GM18505 (cell line): ENCODE data around the gene NTMT2.
A peak's percentile ranks its signal among the peaks of the same experiment; 100 is the strongest.
"Not testable (repeated sequence)": the region's sequence is repeated elsewhere in the genome, so short reads cannot be mapped to it uniquely, and the experiment has no call there.

ENCODE experiments used
- ATAC-seq: cut with Tn5 transposase; IDR thresholded peaks from one replicate; pipeline ENCODE4 v1.9.1; 2021; ENCODE audit not compliant: unreplicated experiment
- POLR2A ChIP-seq: IDR thresholded peaks from 4 replicates; pipeline ENCODE4 v1.6.1; 2011; ENCODE audit warnings: borderline replicate concordance; ENCODE audit not compliant: insufficient read depth, insufficient read length; ENCODE audit errors: extremely low read depth

NTMT2 gene

DNA sequence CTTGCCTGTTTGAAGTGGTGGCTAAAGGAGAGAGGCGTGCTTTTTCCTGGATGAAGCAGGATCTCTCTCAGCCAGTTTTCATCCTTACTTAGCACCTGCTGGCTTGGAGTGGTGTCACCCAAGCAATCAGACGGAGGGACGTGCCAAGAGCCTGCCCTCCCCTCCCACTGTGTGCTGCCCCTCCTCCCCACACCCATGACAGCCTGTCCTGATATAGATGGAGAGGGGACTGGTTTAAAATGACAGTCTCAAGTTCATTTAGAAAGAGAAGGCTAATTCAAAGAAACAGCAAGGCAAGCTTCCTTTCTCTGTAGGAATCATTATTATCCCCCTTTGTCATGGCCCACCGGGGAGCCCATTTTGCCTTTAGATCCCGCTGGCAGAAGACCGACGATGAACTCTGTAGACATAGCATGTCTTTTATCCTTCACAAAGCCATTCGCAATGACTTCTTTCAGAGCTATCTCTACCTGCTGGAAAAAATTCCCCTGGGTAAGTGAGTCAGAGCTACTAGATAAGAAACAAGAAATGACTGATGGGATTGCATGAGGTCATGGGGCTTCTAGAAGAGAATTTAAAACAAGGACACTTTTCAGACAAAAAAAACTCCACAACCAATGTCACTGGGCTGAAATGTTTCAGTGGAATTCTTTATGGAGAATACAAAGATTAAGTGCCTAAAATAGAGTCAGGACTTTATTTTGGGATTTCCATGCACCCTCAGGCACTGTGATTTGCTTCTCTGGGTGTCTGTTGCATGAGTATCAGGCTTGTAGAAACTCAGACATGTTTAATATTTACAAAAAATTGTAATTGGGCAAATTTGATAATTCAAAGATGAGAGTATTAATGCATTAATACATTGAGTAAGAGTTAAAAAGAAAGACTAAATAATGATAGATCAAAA lies at the start of gene NTMT2:
Gene NTMT2 (plus strand): TSS at position 190 of the 907 bp plus-strand sequence. CDS start 149 bp downstream, at position 339.
- no peak for TF ChIP-seq POLR2A

GRCh38 chr1:170095976-170096748 lies 49.6 kb upstream of the NTMT2 start:
- no peak for ATAC-seq
- TF ChIP-seq POLR2A, result no peak

More for the DNA sequence above, at the start of gene NTMT2:
- ATAC-seq, result no peak

GRCh38 chr1:170096806-170097340 lies 48.9 kb upstream of the NTMT2 start:
- ATAC-seq, result no peak
- no peak for TF ChIP-seq POLR2A

- ATAC-seq, result no peak
- no peak for TF ChIP-seq POLR2A
Measured at GRCh38 chr1:170097449-170097948, 48.3 kb upstream of the NTMT2 start.

- ATAC-seq, result not testable (repeated sequence)
Measured at GRCh38 chr1:170113140-170113539, 32.6 kb upstream of the NTMT2 start.

GRCh38 chr1:170114906-170115305 lies 30.9 kb upstream of the NTMT2 start:
- TF ChIP-seq POLR2A, result no peak

DNA sequence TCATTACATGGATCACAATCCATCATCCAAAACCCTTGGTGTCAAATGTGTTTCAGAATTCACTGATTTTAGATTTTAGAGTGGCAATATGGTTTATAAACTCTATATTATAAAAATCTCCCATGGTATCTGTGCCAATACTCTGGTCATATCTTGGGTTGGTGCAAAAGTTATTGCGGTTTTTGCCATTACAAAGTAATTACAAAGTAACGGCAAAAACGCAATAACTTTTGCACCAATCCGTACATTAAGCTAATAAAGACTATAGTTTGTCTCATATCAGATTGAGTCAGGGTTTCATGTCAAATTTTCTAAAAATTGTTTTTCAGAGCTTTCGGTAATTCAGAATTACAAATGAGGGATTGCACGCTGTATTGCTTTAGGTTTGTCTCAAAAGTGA lies 23.4 kb upstream of the NTMT2 start:
- no peak for TF ChIP-seq POLR2A
- ATAC-seq, result no peak

More at GRCh38 chr1:170114906-170115305, 30.9 kb upstream of the NTMT2 start:
- no peak for ATAC-seq

- no peak for TF ChIP-seq POLR2A
Measured at GRCh38 chr1:170125269-170125668, 20.5 kb upstream of the NTMT2 start.

DNA sequence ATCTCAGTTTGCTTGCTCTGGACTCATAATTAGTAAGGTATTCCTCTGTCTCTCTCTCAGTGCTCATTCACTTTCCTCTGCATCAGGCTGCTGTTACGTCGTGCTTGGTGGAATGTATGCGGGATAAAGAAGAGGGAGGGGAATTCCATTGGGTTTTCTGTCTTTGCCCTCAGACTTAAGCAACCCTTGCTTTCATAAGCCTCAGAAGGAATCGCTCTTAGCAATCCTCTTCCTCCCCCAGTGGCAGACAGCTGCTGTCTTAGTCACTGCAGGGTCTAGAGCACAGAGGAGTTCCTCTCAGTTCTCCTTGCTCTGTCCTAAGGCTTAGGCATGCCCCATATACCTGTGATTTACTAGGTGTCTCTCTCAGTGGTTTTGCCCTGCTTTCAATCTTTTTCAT lies 19.1 kb upstream of the NTMT2 start:
- ATAC-seq, result peak; percentile 99
- no peak for TF ChIP-seq POLR2A

More at GRCh38 chr1:170125269-170125668, 20.5 kb upstream of the NTMT2 start:
- no peak for ATAC-seq

DNA sequence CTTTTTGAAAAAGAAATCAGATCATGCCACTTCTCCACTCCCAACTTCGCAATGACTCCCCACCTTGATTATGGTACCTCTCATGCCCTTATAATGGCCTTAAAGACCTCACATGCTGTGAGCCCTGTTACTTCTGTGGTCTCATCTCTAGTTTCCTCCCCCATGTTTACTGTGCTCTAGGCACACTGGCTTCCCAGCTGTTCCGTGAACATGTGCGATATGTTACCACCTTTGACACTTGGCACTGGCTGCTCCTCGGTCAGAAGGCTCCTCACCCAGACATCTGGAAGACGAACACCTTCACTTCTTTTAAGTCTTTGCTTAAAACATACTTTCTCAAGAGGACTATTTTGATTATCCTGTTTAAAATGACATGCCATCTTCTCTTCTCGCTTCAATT lies 14.3 kb upstream of the NTMT2 start:
- no peak for ATAC-seq
- TF ChIP-seq POLR2A, result no peak

GRCh38 chr1:170131984-170132383 lies 13.8 kb upstream of the NTMT2 start:
- TF ChIP-seq POLR2A, result no peak
- ATAC-seq, result no peak

DNA sequence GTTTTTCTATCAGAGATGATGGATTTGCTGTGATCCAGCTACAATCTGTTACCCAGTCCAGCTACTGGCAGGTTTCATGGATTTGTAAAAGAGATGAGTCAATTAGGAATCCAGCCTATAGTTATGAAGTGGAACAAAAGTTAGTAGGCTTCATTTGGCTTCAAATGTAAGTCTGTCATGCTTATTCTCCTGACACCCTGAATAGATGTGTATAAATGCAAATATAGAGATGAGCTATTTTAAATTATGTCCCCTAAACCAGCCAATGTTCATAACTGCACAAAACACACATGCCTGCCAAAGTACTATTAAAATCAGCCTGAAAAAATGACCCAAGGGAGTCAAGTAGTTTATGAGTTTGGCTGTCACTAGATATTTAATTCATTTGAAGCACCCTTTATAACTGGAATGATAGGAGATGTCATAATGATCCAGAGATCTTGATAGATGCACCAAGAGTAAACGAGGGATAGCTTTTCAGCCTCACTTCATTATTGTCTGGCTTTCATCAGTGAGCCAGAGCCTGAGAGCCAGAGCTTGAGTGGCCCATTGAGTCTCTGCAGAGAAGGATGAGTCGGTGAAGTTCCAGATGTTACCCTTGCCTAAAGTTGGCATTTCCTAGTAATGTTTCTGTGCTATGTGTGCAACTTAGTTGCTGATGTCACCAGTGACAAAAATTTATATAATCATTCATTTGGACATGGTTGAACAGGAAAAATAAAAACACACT lies 11.8 kb upstream of the NTMT2 start:
- TF ChIP-seq POLR2A, result no peak
- ATAC-seq, result no peak

- no peak for TF ChIP-seq POLR2A
- ATAC-seq, result no peak
Measured at GRCh38 chr1:170134521-170134920, 11.2 kb upstream of the NTMT2 start.
